Colonic mucosa (tissue), 4 donors: ENCODE measurements around the gene CHAMP1. TPM values are rescaled to one million over a fixed set of nuclear protein-coding genes. Genes with fewer than 3 reads are reported as not detected.

Experiments used
- DNase-seq: peaks from one replicate; pipeline ENCODE4 v3.0.0-alpha.2; 2020
- H3K27ac ChIP-seq: fragments of 200-600 bp; one replicate; pipeline ENCODE4 v1.8.0; 2021
- H3K27me3 ChIP-seq: fragments of 200-600 bp; one replicate; pipeline ENCODE4 v1.8.0; 2021
- H3K36me3 ChIP-seq: fragments of 200-600 bp; one replicate; pipeline ENCODE4 v1.8.0; 2021
- H3K4me1 ChIP-seq: fragments of 200-600 bp; one replicate; pipeline ENCODE4 v1.8.0; 2021; ENCODE audit warnings: mild to moderate bottlenecking
- H3K4me3 ChIP-seq: fragments of 200-600 bp; one replicate; pipeline ENCODE4 v1.8.0; 2021
- H3K9ac ChIP-seq, 2 donors: one replicate each; pipeline ENCODE4 v1.7.0; 2013; ENCODE audit warnings: control low read depth in 2 of 2, low read depth in 2 of 2, low read length in 2 of 2
- H3K9me3 ChIP-seq: fragments of 200-600 bp; one replicate; pipeline ENCODE4 v1.8.0; 2021
- CTCF ChIP-seq: fragments of 200-600 bp; IDR thresholded peaks from one replicate; pipeline ENCODE4 v1.8.0; 2022; ENCODE audit warnings: antibody characterized with exemption, mild to moderate bottlenecking
- intact Hi-C: fragments of 100-400 bp; cut with DNase I; formaldehyde crosslinking; loops from one replicate; pipeline ENCODE4 v1.14.1; 2022
- total RNA-seq, 2 donors: library from RNA; stranded (reverse); fragmentation: NEBNext Ultra II Directional in 1 of 2; extraction: Animal tissue kit (Norgen Biotek cat#: 25700) in 1 of 2; gene quantifications; one replicate each; pipeline ENCODE4 v1.2.1, GENCODE V29; 2021
- donor health status: healthy.
- donor health status: DM: no; HTN: no; CAD: no.
- donor health status: DM: no; HTN: no; CAD: no.

Gene CHAMP1
- total RNA-seq, 2 donors from 2014 or later = 13.1 to 19.2 TPM

DNA sequence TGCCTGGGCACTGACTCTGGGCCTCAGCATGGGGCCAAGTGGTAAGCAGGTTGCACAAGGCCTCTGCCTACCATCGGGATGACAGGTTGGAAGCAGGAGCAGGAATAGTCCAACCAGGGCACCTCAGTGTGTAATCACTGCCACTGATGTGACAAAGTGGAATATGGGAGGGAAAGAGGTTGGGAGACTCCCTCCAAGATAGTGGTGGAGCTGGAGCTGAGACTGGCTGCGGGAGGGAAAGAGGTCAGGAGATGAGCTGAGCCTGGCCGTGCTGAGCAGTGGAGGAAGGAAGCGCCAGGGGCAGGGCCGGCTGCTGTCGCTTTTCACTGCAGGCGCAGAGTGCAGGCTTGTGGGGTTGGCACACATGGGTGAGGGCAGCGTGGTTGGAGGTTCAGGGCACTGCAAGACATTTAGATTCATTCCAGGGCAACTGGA lies 26.1 kb upstream of the CHAMP1 start:
- H3K4me1 ChIP-seq = peaks cover 1% of the 10 kb centered on the region
- H3K9me3 ChIP-seq = no peaks in the 10 kb centered on the region
- intact Hi-C loops = no loop called here
- H3K9ac ChIP-seq = no peak overlapping the region
- H3K36me3 ChIP-seq = no peaks in the 10 kb centered on the region
- no peak overlapping the region for H3K4me3 ChIP-seq
- TF ChIP-seq CTCF = no peak
- no peaks in the 10 kb centered on the region for H3K27me3 ChIP-seq
- no peak overlapping the region for H3K27ac ChIP-seq
- no peak for DNase-seq

DNA sequence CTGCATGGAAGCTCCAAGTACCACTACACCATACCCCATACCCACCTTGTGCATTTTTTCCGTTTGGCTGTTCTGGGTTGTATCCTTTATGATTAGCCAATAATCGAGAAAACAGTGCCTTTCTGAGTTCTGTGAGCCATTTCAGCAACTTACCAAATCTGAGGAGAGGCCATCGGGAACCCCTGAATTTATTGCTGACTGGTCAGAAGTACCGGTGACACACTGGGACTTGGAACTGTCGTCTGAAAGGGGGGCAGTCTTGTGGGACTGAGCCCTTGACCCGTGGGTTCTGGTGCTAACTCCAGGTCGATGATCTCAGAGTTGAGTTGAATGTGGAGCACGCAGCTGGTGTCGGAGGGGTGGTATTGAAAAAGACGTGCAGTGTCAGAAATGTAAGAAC lies 17.9 kb upstream of the CHAMP1 start:
- TF ChIP-seq CTCF = no peak
- H3K27ac ChIP-seq = no peak overlapping the region
- intact Hi-C loops = no loop called here
- H3K9me3 ChIP-seq = no peaks in the 10 kb centered on the region
- DNase-seq = no peak
- H3K4me3 ChIP-seq = no peak overlapping the region
- no peak overlapping the region for H3K9ac ChIP-seq
- H3K4me1 ChIP-seq = no peaks in the 10 kb centered on the region
- H3K36me3 ChIP-seq = no peaks in the 10 kb centered on the region
- no peaks in the 10 kb centered on the region for H3K27me3 ChIP-seq

GRCh38 chr13:114296902-114297301 lies 17.4 kb upstream of the CHAMP1 start:
- Histone ChIP-seq H3K27ac (no peak overlapping the region), H3K9ac (no peak overlapping the region), H3K27me3 (no peaks in the 10 kb centered on the region), H3K9me3 (no peaks in the 10 kb centered on the region), H3K4me3 (no peak overlapping the region), H3K36me3 (no peaks in the 10 kb centered on the region), H3K4me1 (no peaks in the 10 kb centered on the region)
- DNase-seq = no peak
- intact Hi-C loops = no loop called here
- no peak for TF ChIP-seq CTCF

DNA sequence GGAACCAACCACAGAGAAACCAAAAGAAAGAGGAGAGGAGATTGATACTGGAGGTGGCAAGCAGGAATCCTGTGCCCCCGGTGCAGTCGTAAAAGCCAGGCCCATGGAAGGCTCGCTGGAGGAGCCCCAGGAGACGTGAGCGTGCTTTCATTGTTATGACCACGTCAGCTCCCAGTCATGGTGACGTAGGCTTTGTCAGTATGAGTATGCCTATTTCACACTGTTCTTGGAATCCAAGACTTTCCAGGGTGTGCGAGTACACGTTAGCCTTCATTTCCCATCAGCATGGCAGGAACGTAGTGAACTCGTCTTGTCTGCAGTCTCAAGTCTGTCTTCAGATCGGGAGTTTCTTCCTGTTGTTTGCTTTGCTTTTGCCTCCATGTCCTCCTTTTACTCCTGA lies 15.4 kb upstream of the CHAMP1 start:
- H3K4me3 ChIP-seq = no peak overlapping the region
- no peak overlapping the region for H3K9ac ChIP-seq
- H3K36me3 ChIP-seq = peaks cover 4% of the 10 kb centered on the region
- TF ChIP-seq CTCF = no peak
- no peaks in the 10 kb centered on the region for H3K9me3 ChIP-seq
- intact Hi-C loops = no loop called here
- no peak overlapping the region for H3K27ac ChIP-seq
- H3K4me1 ChIP-seq = no peaks in the 10 kb centered on the region
- H3K27me3 ChIP-seq = no peaks in the 10 kb centered on the region
- no peak for DNase-seq

GRCh38 chr13:114299604-114300305 lies 14.5 kb upstream of the CHAMP1 start:
- Histone ChIP-seq H3K27ac (no peak overlapping the region), H3K9ac (no peak overlapping the region), H3K4me3 (no peak overlapping the region), H3K27me3 (no peaks in the 10 kb centered on the region), H3K9me3 (no peaks in the 10 kb centered on the region), H3K36me3 (peaks cover 4% of the 10 kb centered on the region), H3K4me1 (no peaks in the 10 kb centered on the region)
- TF ChIP-seq CTCF = no peak
- no peak for DNase-seq
- intact Hi-C loops = no loop called here
